Right lobe of liver (tissue), 4 donors: Measurements from ENCODE around the gene MTRFR.

Source experiments
- POLR2A ChIP-seq: fragments of 450-650 bp; IDR thresholded peaks from one replicate; pipeline ENCODE4 v1.6.1; 2017; ENCODE audit warnings: antibody characterized with exemption, mild to moderate bottlenecking
- TF ChIP-seq, protein P1 (sequence below), 4 donors: fragments of 200-600 bp in 3 of 4; fragments of 450-650 bp in 1 of 4; IDR thresholded peaks; one replicate each; pipeline versions ENCODE4 v1.5.1 to v1.8.0; 2016 to 2022; ENCODE audit warnings: antibody characterized with exemption in 4 of 4, mild to moderate bottlenecking in 2 of 4
- donor health status: DM: no; HTN: no; CAD: no.
- donor health status: DM: no; HTN: no; CAD: no.
- donor health status: DM: no; HTN: yes; CAD: no.

GRCh38 chr12:123200414-123200813, 32.8 kb upstream of the MTRFR start:
- no peak for TF ChIP-seq POLR2A
- TF ChIP-seq, protein P1, sequence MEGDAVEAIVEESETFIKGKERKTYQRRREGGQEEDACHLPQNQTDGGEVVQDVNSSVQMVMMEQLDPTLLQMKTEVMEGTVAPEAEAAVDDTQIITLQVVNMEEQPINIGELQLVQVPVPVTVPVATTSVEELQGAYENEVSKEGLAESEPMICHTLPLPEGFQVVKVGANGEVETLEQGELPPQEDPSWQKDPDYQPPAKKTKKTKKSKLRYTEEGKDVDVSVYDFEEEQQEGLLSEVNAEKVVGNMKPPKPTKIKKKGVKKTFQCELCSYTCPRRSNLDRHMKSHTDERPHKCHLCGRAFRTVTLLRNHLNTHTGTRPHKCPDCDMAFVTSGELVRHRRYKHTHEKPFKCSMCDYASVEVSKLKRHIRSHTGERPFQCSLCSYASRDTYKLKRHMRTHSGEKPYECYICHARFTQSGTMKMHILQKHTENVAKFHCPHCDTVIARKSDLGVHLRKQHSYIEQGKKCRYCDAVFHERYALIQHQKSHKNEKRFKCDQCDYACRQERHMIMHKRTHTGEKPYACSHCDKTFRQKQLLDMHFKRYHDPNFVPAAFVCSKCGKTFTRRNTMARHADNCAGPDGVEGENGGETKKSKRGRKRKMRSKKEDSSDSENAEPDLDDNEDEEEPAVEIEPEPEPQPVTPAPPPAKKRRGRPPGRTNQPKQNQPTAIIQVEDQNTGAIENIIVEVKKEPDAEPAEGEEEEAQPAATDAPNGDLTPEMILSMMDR (IDR thresholded peaks at IDR 0.05) = no peak
